ENCODE measurements around the gene CYGB.
A peak's percentile ranks its signal among the peaks of the same experiment; 100 is the strongest.
"Not testable (repeated sequence)": the region's sequence is repeated elsewhere in the genome, so short reads cannot be mapped to it uniquely, and the experiment has no call there.

The CYGB gene

GRCh38 chr17:76535788-76536510 is 1.6 kb downstream of the CYGB start:
- Histone ChIP-seq H3K36me3 (ENCODE audit: control insufficient read depth in 2 of 2, insufficient read depth in 2 of 2, low read length in 2 of 2) (no peaks in the 10 kb centered on the region), H3K27ac (ENCODE audit: low read length) (peak overlapping the region; percentile 6), H3K4me1 (ENCODE audit: control insufficient read depth, insufficient read depth, low read length) (peaks cover 42% of the 10 kb centered on the region), H3K9ac (ENCODE audit: low read length in 2 of 2) (peak overlapping the region in 1 of 2 donors; percentile 33), H3K27me3 (ENCODE audit: control insufficient read depth in 1 of 2, insufficient read depth in 2 of 2, low read length in 2 of 2) (peaks cover 19 to 32% of the 10 kb centered on the region in 2 donors), H3K9me3 (ENCODE audit: control insufficient read depth in 2 of 2, low read length in 2 of 2) (no peaks in the 10 kb centered on the region), H3K4me3 (ENCODE audit: low read length in 2 of 2) (peak overlapping the region; percentile 19 to 68)

- H3K4me3 ChIP-seq (ENCODE audit: low read length in 2 of 2): peak overlapping the region in 1 of 2 donors; percentile 68
- H3K36me3 ChIP-seq (ENCODE audit: control insufficient read depth in 2 of 2, insufficient read depth in 2 of 2, low read length in 2 of 2): no peaks in the 10 kb centered on the region
- peak overlapping the region; percentile 6 for H3K27ac ChIP-seq (ENCODE audit: low read length)
- peaks cover 19 to 32% of the 10 kb centered on the region in 2 donors for H3K27me3 ChIP-seq (ENCODE audit: control insufficient read depth in 1 of 2, insufficient read depth in 2 of 2, low read length in 2 of 2)
- peaks cover 42% of the 10 kb centered on the region for H3K4me1 ChIP-seq (ENCODE audit: control insufficient read depth, insufficient read depth, low read length)
- no peaks in the 10 kb centered on the region for H3K9me3 ChIP-seq (ENCODE audit: control insufficient read depth in 2 of 2, low read length in 2 of 2)
- H3K9ac ChIP-seq (ENCODE audit: low read length in 2 of 2): no peak overlapping the region
Measured at GRCh38 chr17:76534831-76535732, 2.4 kb downstream of the CYGB start.

- H3K27ac ChIP-seq (ENCODE audit: low read length); H3K9ac ChIP-seq (ENCODE audit: low read length in 2 of 2); H3K36me3 ChIP-seq (ENCODE audit: control insufficient read depth in 2 of 2, insufficient read depth in 2 of 2, low read length in 2 of 2); H3K9me3 ChIP-seq (ENCODE audit: control insufficient read depth in 2 of 2, low read length in 2 of 2); H3K4me3 ChIP-seq (ENCODE audit: low read length in 2 of 2): not testable (repeated sequence)
- Histone ChIP-seq H3K27me3 (ENCODE audit: control insufficient read depth in 1 of 2, insufficient read depth in 2 of 2, low read length in 2 of 2) (peaks cover 19 to 32% of the 10 kb centered on the region in 2 donors), H3K4me1 (ENCODE audit: control insufficient read depth, insufficient read depth, low read length) (peaks cover 46% of the 10 kb centered on the region)
Measured at GRCh38 chr17:76533640-76534359, 3.7 kb downstream of the CYGB start.

GRCh38 chr17:76532072-76532651 is 5.3 kb downstream of the CYGB start:
- H3K9me3 ChIP-seq (ENCODE audit: control insufficient read depth in 2 of 2, low read length in 2 of 2): no peaks in the 10 kb centered on the region
- peaks cover 15 to 23% of the 10 kb centered on the region in 2 donors for H3K27me3 ChIP-seq (ENCODE audit: control insufficient read depth in 1 of 2, insufficient read depth in 2 of 2, low read length in 2 of 2)
- peaks cover 58% of the 10 kb centered on the region for H3K4me1 ChIP-seq (ENCODE audit: control insufficient read depth, insufficient read depth, low read length)
- no peak overlapping the region for H3K4me3 ChIP-seq (ENCODE audit: low read length in 2 of 2)
- H3K9ac ChIP-seq (ENCODE audit: low read length in 2 of 2): no peak overlapping the region
- H3K36me3 ChIP-seq (ENCODE audit: control insufficient read depth in 2 of 2, insufficient read depth in 2 of 2, low read length in 2 of 2): no peaks in the 10 kb centered on the region
- H3K27ac ChIP-seq (ENCODE audit: low read length): no peak overlapping the region

- H3K36me3 ChIP-seq (ENCODE audit: control insufficient read depth in 2 of 2, insufficient read depth in 2 of 2, low read length in 2 of 2): no peaks in the 10 kb centered on the region
- H3K27me3 ChIP-seq (ENCODE audit: control insufficient read depth in 1 of 2, insufficient read depth in 2 of 2, low read length in 2 of 2): peaks cover 10 to 18% of the 10 kb centered on the region in 2 donors
- H3K4me3 ChIP-seq (ENCODE audit: low read length in 2 of 2): no peak overlapping the region
- no peak overlapping the region for H3K27ac ChIP-seq (ENCODE audit: low read length)
- no peaks in the 10 kb centered on the region for H3K9me3 ChIP-seq (ENCODE audit: control insufficient read depth in 2 of 2, low read length in 2 of 2)
- peaks cover 52% of the 10 kb centered on the region for H3K4me1 ChIP-seq (ENCODE audit: control insufficient read depth, insufficient read depth, low read length)
- H3K9ac ChIP-seq (ENCODE audit: low read length in 2 of 2): no peak overlapping the region
Measured at GRCh38 chr17:76531486-76532038, 5.9 kb downstream of the CYGB start.

- no peaks in the 10 kb centered on the region for H3K36me3 ChIP-seq (ENCODE audit: control insufficient read depth in 2 of 2, insufficient read depth in 2 of 2, low read length in 2 of 2)
- H3K4me1 ChIP-seq (ENCODE audit: control insufficient read depth, insufficient read depth, low read length): peaks cover 52% of the 10 kb centered on the region
Measured at GRCh38 chr17:76530811-76531485, 6.6 kb downstream of the CYGB start.

GRCh38 chr17:76530095-76530723 is 7.3 kb downstream of the CYGB start:
- Histone ChIP-seq H3K4me1 (ENCODE audit: control insufficient read depth, insufficient read depth, low read length) (peaks cover 51% of the 10 kb centered on the region), H3K9me3 (ENCODE audit: control insufficient read depth in 2 of 2, low read length in 2 of 2) (no peaks in the 10 kb centered on the region), H3K4me3 (ENCODE audit: low read length in 2 of 2) (peak overlapping the region in 1 of 2 donors; percentile 15), H3K27ac (ENCODE audit: low read length) (peak overlapping the region; percentile 76), H3K9ac (ENCODE audit: low read length in 2 of 2) (no peak overlapping the region), H3K27me3 (ENCODE audit: control insufficient read depth in 1 of 2, insufficient read depth in 2 of 2, low read length in 2 of 2) (peaks cover 2 to 9% of the 10 kb centered on the region in 2 donors), H3K36me3 (ENCODE audit: control insufficient read depth in 2 of 2, insufficient read depth in 2 of 2, low read length in 2 of 2) (no peaks in the 10 kb centered on the region)

More at GRCh38 chr17:76530811-76531485, 6.6 kb downstream of the CYGB start:
- no peak overlapping the region for H3K4me3 ChIP-seq (ENCODE audit: low read length in 2 of 2)
- no peaks in the 10 kb centered on the region for H3K9me3 ChIP-seq (ENCODE audit: control insufficient read depth in 2 of 2, low read length in 2 of 2)
- H3K27me3 ChIP-seq (ENCODE audit: control insufficient read depth in 1 of 2, insufficient read depth in 2 of 2, low read length in 2 of 2): peaks cover 4 to 12% of the 10 kb centered on the region in 2 donors
- H3K9ac ChIP-seq (ENCODE audit: low read length in 2 of 2): no peak overlapping the region
- peak overlapping the region; percentile 76 for H3K27ac ChIP-seq (ENCODE audit: low read length)

- H3K9ac ChIP-seq (ENCODE audit: low read length in 2 of 2): peak overlapping the region in 1 of 2 donors; percentile 42
- no peaks in the 10 kb centered on the region for H3K9me3 ChIP-seq (ENCODE audit: control insufficient read depth in 2 of 2, low read length in 2 of 2)
- peak overlapping the region in 1 of 2 donors; percentile 15 for H3K4me3 ChIP-seq (ENCODE audit: low read length in 2 of 2)
- H3K4me1 ChIP-seq (ENCODE audit: control insufficient read depth, insufficient read depth, low read length): peaks cover 54% of the 10 kb centered on the region
- H3K36me3 ChIP-seq (ENCODE audit: control insufficient read depth in 2 of 2, insufficient read depth in 2 of 2, low read length in 2 of 2): no peaks in the 10 kb centered on the region
- H3K27me3 ChIP-seq (ENCODE audit: control insufficient read depth in 1 of 2, insufficient read depth in 2 of 2, low read length in 2 of 2): peaks cover 2 to 4% of the 10 kb centered on the region in 2 donors
- H3K27ac ChIP-seq (ENCODE audit: low read length): peak overlapping the region; percentile 76
Measured at GRCh38 chr17:76529224-76530094, 8.1 kb downstream of the CYGB start.
